C4-2B (cell line): ENCODE results near the gene AMIGO3.

Experiments
- H3K27ac ChIP-seq: fragments of 450-650 bp; 2 replicates; pipeline ENCODE4 v1.5.1; 2017
- ZFX ChIP-seq: fragments of 450-650 bp; IDR thresholded peaks from 2 replicates; pipeline ENCODE4 v1.6.1; 2017
- TF ChIP-seq, protein P1 (sequence below): fragments of 450-650 bp; conservative IDR thresholded peaks from 2 replicates; pipeline ENCODE4 v1.5.1; 2017; ENCODE audit warnings: mild to moderate bottlenecking

Gene AMIGO3

DNA sequence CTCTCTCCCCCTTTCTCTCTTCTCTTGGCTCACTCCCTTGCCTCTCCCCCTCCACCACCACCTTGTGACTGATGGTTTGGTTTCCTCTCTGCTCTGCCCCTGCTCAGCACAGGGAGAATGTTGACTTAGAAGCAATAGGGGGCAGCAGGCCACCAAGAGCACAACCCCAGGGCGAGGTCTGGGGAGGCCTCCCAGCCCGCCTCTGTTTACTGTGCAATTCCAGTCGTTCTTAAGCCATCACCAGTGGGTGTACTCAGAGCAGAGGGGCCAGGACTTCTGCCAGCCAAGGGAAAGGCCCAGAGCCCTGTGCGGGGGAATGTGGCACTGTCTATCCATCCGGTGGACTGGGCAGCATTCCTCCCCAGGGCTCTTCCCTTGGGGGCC is 51.1 kb downstream of the AMIGO3 start:
- TF ChIP-seq, protein P1, sequence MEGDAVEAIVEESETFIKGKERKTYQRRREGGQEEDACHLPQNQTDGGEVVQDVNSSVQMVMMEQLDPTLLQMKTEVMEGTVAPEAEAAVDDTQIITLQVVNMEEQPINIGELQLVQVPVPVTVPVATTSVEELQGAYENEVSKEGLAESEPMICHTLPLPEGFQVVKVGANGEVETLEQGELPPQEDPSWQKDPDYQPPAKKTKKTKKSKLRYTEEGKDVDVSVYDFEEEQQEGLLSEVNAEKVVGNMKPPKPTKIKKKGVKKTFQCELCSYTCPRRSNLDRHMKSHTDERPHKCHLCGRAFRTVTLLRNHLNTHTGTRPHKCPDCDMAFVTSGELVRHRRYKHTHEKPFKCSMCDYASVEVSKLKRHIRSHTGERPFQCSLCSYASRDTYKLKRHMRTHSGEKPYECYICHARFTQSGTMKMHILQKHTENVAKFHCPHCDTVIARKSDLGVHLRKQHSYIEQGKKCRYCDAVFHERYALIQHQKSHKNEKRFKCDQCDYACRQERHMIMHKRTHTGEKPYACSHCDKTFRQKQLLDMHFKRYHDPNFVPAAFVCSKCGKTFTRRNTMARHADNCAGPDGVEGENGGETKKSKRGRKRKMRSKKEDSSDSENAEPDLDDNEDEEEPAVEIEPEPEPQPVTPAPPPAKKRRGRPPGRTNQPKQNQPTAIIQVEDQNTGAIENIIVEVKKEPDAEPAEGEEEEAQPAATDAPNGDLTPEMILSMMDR, result no peak
- TF ChIP-seq ZFX, result no peak

DNA sequence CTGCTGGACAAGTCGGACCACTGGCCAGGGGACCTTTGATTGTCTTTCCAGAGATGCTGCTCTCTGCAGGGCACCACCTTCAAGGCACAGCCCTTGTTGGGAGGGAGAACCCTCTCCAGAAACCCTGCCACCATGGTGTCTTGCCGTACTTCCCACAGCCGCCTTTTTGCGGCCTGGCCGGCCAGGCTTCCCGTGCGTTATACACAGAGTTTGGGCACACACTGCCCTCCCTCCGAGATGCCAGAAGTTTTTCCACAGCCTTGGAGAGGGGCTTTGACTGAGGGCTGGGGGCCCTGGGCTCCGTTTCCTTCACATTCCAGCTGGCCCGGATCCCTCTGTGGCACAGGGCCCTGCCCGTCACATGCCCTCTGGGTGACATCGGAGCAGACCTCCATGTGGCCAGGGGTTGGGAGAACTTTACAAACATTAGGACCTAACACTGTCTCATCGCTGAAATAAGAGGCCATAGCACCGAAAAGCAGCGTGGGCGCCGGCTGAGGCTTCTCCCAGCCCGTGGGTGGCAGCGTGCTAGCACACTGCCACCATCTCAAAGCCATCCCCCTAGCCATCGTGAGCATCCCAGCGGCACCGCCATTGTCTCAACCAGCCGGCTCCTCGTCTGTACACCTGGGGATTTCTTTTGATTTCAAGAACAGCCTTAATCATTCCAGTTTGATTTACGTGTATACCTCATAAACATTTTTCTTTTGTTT is 51.6 kb downstream of the AMIGO3 start:
- TF ChIP-seq ZFX, result no peak
- TF ChIP-seq, protein P1, result no peak
- no peak overlapping the region for H3K27ac ChIP-seq

More for the DNA sequence above, 51.1 kb downstream of the AMIGO3 start:
- no peak overlapping the region for H3K27ac ChIP-seq
